ENCODE data around the gene LMCD1. TPM values are rescaled to one million over a fixed set of nuclear protein-coding genes. Genes with fewer than 3 reads are reported as not detected.

LMCD1 gene
- total RNA-seq, 5 donors from 2014 or later (not counting 1 experiment from before 2014, with no cell fraction given) = 0.61 to 1.5 (median 0.63) TPM

- H3K27ac Mint-ChIP-seq = no peak overlapping the region
- WGBS (ENCODE audit: insufficient coverage) = 85% methylated on average over 5 of the region's 7 CpGs
- H3K9me3 Mint-ChIP-seq = no peaks in the 10 kb centered on the region
- Histone ChIP-seq H3K4me3 (ENCODE audit: control insufficient read depth in 1 of 2, extremely low read depth in 1 of 2, low read length in 1 of 2) (no peak overlapping the region), H3K9me3 (no peaks in the 10 kb centered on the region), H3K36me3 (ENCODE audit: control insufficient read depth in 2 of 2, extremely low read depth in 1 of 2, insufficient read depth in 1 of 2, low read length in 1 of 2) (no peaks in the 10 kb centered on the region), H3K27ac (ENCODE audit: low read length) (no peak overlapping the region), H3K4me1 (ENCODE audit: control insufficient read depth in 1 of 2, extremely low read depth in 1 of 2, insufficient read depth in 2 of 2, low read length in 2 of 2) (no peaks in the 10 kb centered on the region), H3K27me3 (replicated peaks in 1 of 2; ENCODE audit: control insufficient read depth in 2 of 2, extremely low read depth in 1 of 2, insufficient read depth in 2 of 2, low read length in 1 of 2) (peaks cover 0 to 4% of the 10 kb centered on the region in 2 experiments)
- H3K4me3 Mint-ChIP-seq = no peak overlapping the region
- H3K4me1 Mint-ChIP-seq = no peaks in the 10 kb centered on the region
- peaks cover 3 to 8% of the 10 kb centered on the region in 2 donors for H3K27me3 Mint-ChIP-seq
- CTCF ChIA-PET = no interaction called here
- DNase-seq (no peak), ATAC-seq (replicated peaks in 1 of 4) (no peak)
- POLR2A ChIA-PET = no interaction called here
- H3K36me3 Mint-ChIP-seq = no peaks in the 10 kb centered on the region
Measured at GRCh38 chr3:8532251-8532871, 30.7 kb downstream of the LMCD1 start.

- Histone ChIP-seq H3K4me1 (ENCODE audit: control insufficient read depth in 1 of 2, extremely low read depth in 1 of 2, insufficient read depth in 2 of 2, low read length in 2 of 2) (no peaks in the 10 kb centered on the region), H3K27ac (ENCODE audit: low read length) (no peak overlapping the region), H3K9me3 (no peaks in the 10 kb centered on the region), H3K27me3 (replicated peaks in 1 of 2; ENCODE audit: control insufficient read depth in 2 of 2, extremely low read depth in 1 of 2, insufficient read depth in 2 of 2, low read length in 1 of 2) (peaks cover 0 to 4% of the 10 kb centered on the region in 2 experiments), H3K4me3 (ENCODE audit: control insufficient read depth in 1 of 2, extremely low read depth in 1 of 2, low read length in 1 of 2) (no peak overlapping the region), H3K36me3 (ENCODE audit: control insufficient read depth in 2 of 2, extremely low read depth in 1 of 2, insufficient read depth in 1 of 2, low read length in 1 of 2) (no peaks in the 10 kb centered on the region)
- ATAC-seq (replicated peaks in 1 of 4) (no peak), DNase-seq (no peak)
- 91% methylated on average over 1 of the region's 8 CpGs for WGBS (ENCODE audit: insufficient coverage)
- no peaks in the 10 kb centered on the region for H3K36me3 Mint-ChIP-seq
- ChIA-PET POLR2A (no interaction called here), CTCF (interaction anchor here in 1 of 2 donors (0.6 to 0.7 kb wide), 2 partner anchors 48 to 399 kb away, joined by 3 to 6 read pairs; no protein-coding TSS in a partner anchor)
- H3K4me3 Mint-ChIP-seq = no peak overlapping the region
- H3K9me3 Mint-ChIP-seq = no peaks in the 10 kb centered on the region
- no peak overlapping the region for H3K27ac Mint-ChIP-seq
- no peaks in the 10 kb centered on the region for H3K4me1 Mint-ChIP-seq
- H3K27me3 Mint-ChIP-seq = peaks cover 1 to 8% of the 10 kb centered on the region in 2 donors
Measured at GRCh38 chr3:8536096-8537056, 34.8 kb downstream of the LMCD1 start.

GRCh38 chr3:8537440-8537839 lies 35.8 kb downstream of the LMCD1 start:
- POLR2A ChIA-PET = no interaction called here
- no peaks in the 10 kb centered on the region for H3K9me3 ChIP-seq

GRCh38 chr3:8538223-8538622 lies 36.6 kb downstream of the LMCD1 start:
- ATAC-seq (replicated peaks in 1 of 4) (no peak), DNase-seq (no peak)
- Mint-ChIP-seq H3K36me3 (no peaks in the 10 kb centered on the region), H3K4me1 (no peaks in the 10 kb centered on the region), H3K9me3 (no peaks in the 10 kb centered on the region), H3K4me3 (no peak overlapping the region), H3K27ac (no peak overlapping the region), H3K27me3 (peaks cover 1 to 5% of the 10 kb centered on the region in 2 donors)
- Histone ChIP-seq H3K36me3 (ENCODE audit: control insufficient read depth in 2 of 2, extremely low read depth in 1 of 2, insufficient read depth in 1 of 2, low read length in 1 of 2) (no peaks in the 10 kb centered on the region), H3K9me3 (no peaks in the 10 kb centered on the region), H3K27me3 (replicated peaks in 1 of 2; ENCODE audit: control insufficient read depth in 2 of 2, extremely low read depth in 1 of 2, insufficient read depth in 2 of 2, low read length in 1 of 2) (peaks cover 0 to 1% of the 10 kb centered on the region in 2 experiments), H3K4me3 (ENCODE audit: control insufficient read depth in 1 of 2, extremely low read depth in 1 of 2, low read length in 1 of 2) (no peak overlapping the region), H3K27ac (ENCODE audit: low read length) (no peak overlapping the region), H3K4me1 (ENCODE audit: control insufficient read depth in 1 of 2, extremely low read depth in 1 of 2, insufficient read depth in 2 of 2, low read length in 2 of 2) (no peaks in the 10 kb centered on the region)
- WGBS (ENCODE audit: insufficient coverage) = 87% methylated on average over 2 of the region's 4 CpGs
- CTCF ChIA-PET = no interaction called here
- POLR2A ChIA-PET = no interaction called here

More at GRCh38 chr3:8537440-8537839, 35.8 kb downstream of the LMCD1 start:
- no peaks in the 10 kb centered on the region for H3K36me3 Mint-ChIP-seq
- no peaks in the 10 kb centered on the region for H3K4me1 Mint-ChIP-seq
- H3K27me3 Mint-ChIP-seq = peaks cover 1 to 5% of the 10 kb centered on the region in 2 donors
- H3K36me3 ChIP-seq (ENCODE audit: control insufficient read depth in 2 of 2, extremely low read depth in 1 of 2, insufficient read depth in 1 of 2, low read length in 1 of 2) = no peaks in the 10 kb centered on the region
- no peak overlapping the region for H3K27ac Mint-ChIP-seq
- no peak overlapping the region for H3K4me3 Mint-ChIP-seq
- H3K27me3 ChIP-seq (replicated peaks in 1 of 2; ENCODE audit: control insufficient read depth in 2 of 2, extremely low read depth in 1 of 2, insufficient read depth in 2 of 2, low read length in 1 of 2) = peaks cover 0 to 4% of the 10 kb centered on the region in 2 experiments
- H3K27ac ChIP-seq (ENCODE audit: low read length) = no peak overlapping the region
- DNase-seq (no peak), ATAC-seq (replicated peaks in 1 of 4) (no peak)
- H3K4me3 ChIP-seq (ENCODE audit: control insufficient read depth in 1 of 2, extremely low read depth in 1 of 2, low read length in 1 of 2) = no peak overlapping the region
- CTCF ChIA-PET = interaction anchor here in 1 of 2 donors (0.6 kb wide), 1 partner anchor 400 kb away, joined by 6 read pairs; no protein-coding TSS in a partner anchor
- H3K9me3 Mint-ChIP-seq = no peaks in the 10 kb centered on the region
- 0% methylated on average over 1 of the region's 1 CpG for WGBS (ENCODE audit: insufficient coverage)
- no peaks in the 10 kb centered on the region for H3K4me1 ChIP-seq (ENCODE audit: control insufficient read depth in 1 of 2, extremely low read depth in 1 of 2, insufficient read depth in 2 of 2, low read length in 2 of 2)

GRCh38 chr3:8538913-8539312 lies 37.3 kb downstream of the LMCD1 start:
- no peaks in the 10 kb centered on the region for H3K36me3 ChIP-seq (ENCODE audit: control insufficient read depth in 2 of 2, extremely low read depth in 1 of 2, insufficient read depth in 1 of 2, low read length in 1 of 2)
- WGBS (ENCODE audit: insufficient coverage) = 100% methylated on average over 1 of the region's 3 CpGs
- no peaks in the 10 kb centered on the region for H3K4me1 ChIP-seq (ENCODE audit: control insufficient read depth in 1 of 2, extremely low read depth in 1 of 2, insufficient read depth in 2 of 2, low read length in 2 of 2)
- no peak overlapping the region for H3K4me3 Mint-ChIP-seq
- no peaks in the 10 kb centered on the region for H3K4me1 Mint-ChIP-seq
- no peaks in the 10 kb centered on the region for H3K9me3 ChIP-seq
- H3K27ac Mint-ChIP-seq = no peak overlapping the region
- H3K36me3 Mint-ChIP-seq = no peaks in the 10 kb centered on the region
- no peak for ATAC-seq (replicated peaks in 1 of 4)
- H3K27me3 Mint-ChIP-seq = peaks cover 1 to 5% of the 10 kb centered on the region in 2 donors
- no peak overlapping the region for H3K4me3 ChIP-seq (ENCODE audit: control insufficient read depth in 1 of 2, extremely low read depth in 1 of 2, low read length in 1 of 2)
- H3K9me3 Mint-ChIP-seq = no peaks in the 10 kb centered on the region
- no peak for DNase-seq
- no peaks in the 10 kb centered on the region for H3K27me3 ChIP-seq (replicated peaks in 1 of 2; ENCODE audit: control insufficient read depth in 2 of 2, extremely low read depth in 1 of 2, insufficient read depth in 2 of 2, low read length in 1 of 2)
- CTCF ChIA-PET = no interaction called here
- POLR2A ChIA-PET = no interaction called here
- no peak overlapping the region for H3K27ac ChIP-seq (ENCODE audit: low read length)

GRCh38 chr3:8539419-8539818 lies 37.8 kb downstream of the LMCD1 start:
- DNase-seq (no peak), ATAC-seq (replicated peaks in 1 of 4) (no peak)
- Histone ChIP-seq H3K4me3 (ENCODE audit: control insufficient read depth in 1 of 2, extremely low read depth in 1 of 2, low read length in 1 of 2) (no peak overlapping the region), H3K27ac (ENCODE audit: low read length) (no peak overlapping the region), H3K4me1 (ENCODE audit: control insufficient read depth in 1 of 2, extremely low read depth in 1 of 2, insufficient read depth in 2 of 2, low read length in 2 of 2) (no peaks in the 10 kb centered on the region), H3K36me3 (ENCODE audit: control insufficient read depth in 2 of 2, extremely low read depth in 1 of 2, insufficient read depth in 1 of 2, low read length in 1 of 2) (no peaks in the 10 kb centered on the region), H3K27me3 (replicated peaks in 1 of 2; ENCODE audit: control insufficient read depth in 2 of 2, extremely low read depth in 1 of 2, insufficient read depth in 2 of 2, low read length in 1 of 2) (no peaks in the 10 kb centered on the region), H3K9me3 (no peaks in the 10 kb centered on the region)
- ChIA-PET CTCF (no interaction called here), POLR2A (no interaction called here)
- peaks cover 1 to 5% of the 10 kb centered on the region in 2 donors for H3K27me3 Mint-ChIP-seq
- no peak overlapping the region for H3K4me3 Mint-ChIP-seq
- no peaks in the 10 kb centered on the region for H3K4me1 Mint-ChIP-seq
- no peak overlapping the region for H3K27ac Mint-ChIP-seq
- no peaks in the 10 kb centered on the region for H3K9me3 Mint-ChIP-seq
- 79% methylated on average over 6 of the region's 7 CpGs for WGBS (ENCODE audit: insufficient coverage)
- H3K36me3 Mint-ChIP-seq = no peaks in the 10 kb centered on the region
